Smooth muscle cell (in vitro differentiated cells): Measurements from ENCODE around the gene TRABD. TPM values are rescaled to one million over a fixed set of nuclear protein-coding genes. Genes with fewer than 3 reads are reported as not detected.

Experiments used
- DNase-seq: peaks from one replicate; lab custom pipeline; 2025; ENCODE audit not compliant: unreplicated experiment; lab: John Stamatoyannopoulos, UW
- H2AFZ ChIP-seq: fragments of 200-600 bp; sonication (generic); 2 replicates; pipeline ENCODE4 v1.6.0; 2016; ENCODE audit warnings: antibody characterized with exemption, low read depth, mild to moderate bottlenecking
- H3F3A ChIP-seq: fragments of 200-600 bp; sonication (generic); 2 replicates; pipeline ENCODE4 v1.6.0; 2017; ENCODE audit warnings: antibody characterized with exemption, low read depth
- H3K27ac ChIP-seq: fragments of 200-600 bp; sonication (generic); 2 replicates; pipeline ENCODE4 v1.5.1; 2016; ENCODE audit warnings: low read depth, mild to moderate bottlenecking
- H3K27me3 ChIP-seq: fragments of 200-600 bp; sonication (generic); 2 replicates; pipeline ENCODE4 v1.6.1; 2016; ENCODE audit warnings: low read depth, mild to moderate bottlenecking
- H3K36me3 ChIP-seq: fragments of 200-600 bp; sonication (generic); 2 replicates; pipeline ENCODE4 v1.5.1; 2016; ENCODE audit warnings: low read depth
- H3K4me1 ChIP-seq: fragments of 200-600 bp; sonication (generic); 2 replicates; pipeline ENCODE4 v1.5.1; 2016; ENCODE audit warnings: low read depth
- H3K4me2 ChIP-seq: fragments of 200-600 bp; sonication (generic); 2 replicates; pipeline ENCODE4 v1.6.0; 2016; ENCODE audit warnings: mild to moderate bottlenecking
- H3K4me3 ChIP-seq: fragments of 200-600 bp; sonication (generic); 2 replicates; pipeline ENCODE4 v1.5.1; 2016; ENCODE audit warnings: mild to moderate bottlenecking
- H3K79me2 ChIP-seq: fragments of 200-600 bp; sonication (generic); 2 replicates; pipeline ENCODE4 v1.6.0; 2016; ENCODE audit warnings: low read depth, mild to moderate bottlenecking
- H3K9ac ChIP-seq: fragments of 200-600 bp; sonication (generic); 2 replicates; pipeline ENCODE4 v1.6.0; 2016; ENCODE audit warnings: low read depth
- H3K9me3 ChIP-seq: fragments of 200-600 bp; sonication (generic); replicated peaks from 2 replicates; pipeline ENCODE4 v1.5.1; 2016; ENCODE audit warnings: low read depth
- H4K20me1 ChIP-seq: fragments of 200-600 bp; sonication (generic); 2 replicates; pipeline ENCODE4 v1.6.0; 2016; ENCODE audit warnings: low read depth
- WGBS: methylation state at CpG from one replicate; pipeline ENCODE4 v1.1.7; 2016; ENCODE audit warnings: low lambda C conversion rate; 5-methylcytosine and 5-hydroxymethylcytosine counted together
- polyA plus RNA-seq: library from polyadenylated mRNA; unstranded; fragments of >200 nt; fragmentation: Nextera tagmentation; extraction: Ambion mirVana; gene quantifications from 2 replicates; pipeline ENCODE4 v1.2.1, GENCODE V29; 2016
- total RNA-seq: library from RNA; depleted of rRNA; stranded (reverse); fragments of >200 nt; gene quantifications from 2 replicates; pipeline ENCODE4 v1.2.3, GENCODE V29; 2014
- TF ChIP-seq, protein P1 (sequence below): fragments of 200-600 bp; sonication (generic); IDR thresholded peaks from 2 replicates; pipeline ENCODE4 v1.5.1; 2017; ENCODE audit warnings: borderline replicate concordance, mild to moderate bottlenecking, antibody characterized with exemption; ENCODE audit not compliant: insufficient read depth, poor library complexity, severe bottlenecking

Gene TRABD
- total and polyA plus RNA-seq, 2 experiments from 2014 or later: 17.8 to 58.5 TPM

DNA sequence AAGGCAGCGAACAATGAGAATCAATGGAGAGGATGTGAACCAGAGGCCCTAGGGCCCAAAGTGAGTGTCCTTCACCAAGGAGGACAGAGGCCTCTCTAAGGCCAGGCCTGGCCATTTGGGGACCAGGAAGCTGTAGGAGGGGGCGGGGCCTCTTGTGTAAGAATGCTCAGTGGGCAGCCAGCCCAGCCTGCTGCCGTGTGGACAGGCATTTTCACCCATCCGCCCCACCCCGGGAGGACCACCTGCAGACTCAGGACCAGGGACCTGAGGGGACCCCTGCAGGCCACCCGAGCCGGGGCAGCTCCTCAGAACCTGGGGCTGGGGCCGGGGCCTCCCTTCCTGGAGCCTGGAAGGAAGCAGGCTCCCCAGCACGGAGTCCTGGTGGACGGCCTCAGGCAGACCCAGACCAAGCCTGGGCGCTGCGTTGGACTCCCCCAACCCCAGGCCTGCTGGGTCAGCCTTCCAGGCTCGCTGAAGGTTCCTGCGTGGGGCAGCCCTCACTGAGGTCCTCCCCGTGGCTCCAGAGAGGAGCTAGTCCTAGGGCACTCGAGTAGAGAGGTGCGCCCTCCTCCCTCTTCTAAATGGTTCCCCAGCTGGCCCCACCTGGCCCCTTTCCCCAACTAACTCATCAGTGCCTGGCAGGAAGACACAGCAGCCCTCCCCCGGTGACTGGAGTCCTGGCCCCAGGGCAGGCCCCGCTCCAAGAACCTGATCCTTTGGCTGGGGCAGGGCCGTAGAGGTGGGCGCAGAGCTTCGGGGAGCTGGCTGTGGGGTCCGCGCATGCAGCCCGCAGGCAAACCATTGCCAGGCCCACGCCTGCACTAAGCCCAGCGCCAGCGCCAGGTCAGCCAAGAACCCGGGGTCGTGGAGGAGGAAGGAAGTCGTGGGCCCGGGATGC is 1.5 kb upstream of the TRABD start:
- Histone ChIP-seq H3K4me3 (peak overlapping the region; percentile 51), H3F3A (no peaks in the 10 kb centered on the region), H3K9me3 (no peaks in the 10 kb centered on the region), H2AFZ (no peak overlapping the region), H3K4me2 (peak overlapping the region; percentile 88), H3K27me3 (no peaks in the 10 kb centered on the region), H3K36me3 (no peaks in the 10 kb centered on the region), H3K4me1 (no peaks in the 10 kb centered on the region), H3K27ac (no peak overlapping the region), H3K79me2 (peaks cover 33% of the 10 kb centered on the region), H3K9ac (no peak overlapping the region), H4K20me1 (peaks cover 5% of the 10 kb centered on the region)
- DNase-seq: no peak
- TF ChIP-seq, protein P1, sequence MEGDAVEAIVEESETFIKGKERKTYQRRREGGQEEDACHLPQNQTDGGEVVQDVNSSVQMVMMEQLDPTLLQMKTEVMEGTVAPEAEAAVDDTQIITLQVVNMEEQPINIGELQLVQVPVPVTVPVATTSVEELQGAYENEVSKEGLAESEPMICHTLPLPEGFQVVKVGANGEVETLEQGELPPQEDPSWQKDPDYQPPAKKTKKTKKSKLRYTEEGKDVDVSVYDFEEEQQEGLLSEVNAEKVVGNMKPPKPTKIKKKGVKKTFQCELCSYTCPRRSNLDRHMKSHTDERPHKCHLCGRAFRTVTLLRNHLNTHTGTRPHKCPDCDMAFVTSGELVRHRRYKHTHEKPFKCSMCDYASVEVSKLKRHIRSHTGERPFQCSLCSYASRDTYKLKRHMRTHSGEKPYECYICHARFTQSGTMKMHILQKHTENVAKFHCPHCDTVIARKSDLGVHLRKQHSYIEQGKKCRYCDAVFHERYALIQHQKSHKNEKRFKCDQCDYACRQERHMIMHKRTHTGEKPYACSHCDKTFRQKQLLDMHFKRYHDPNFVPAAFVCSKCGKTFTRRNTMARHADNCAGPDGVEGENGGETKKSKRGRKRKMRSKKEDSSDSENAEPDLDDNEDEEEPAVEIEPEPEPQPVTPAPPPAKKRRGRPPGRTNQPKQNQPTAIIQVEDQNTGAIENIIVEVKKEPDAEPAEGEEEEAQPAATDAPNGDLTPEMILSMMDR: no peak
- 46% methylated on average over 29 of the region's 32 CpGs for WGBS

DNA sequence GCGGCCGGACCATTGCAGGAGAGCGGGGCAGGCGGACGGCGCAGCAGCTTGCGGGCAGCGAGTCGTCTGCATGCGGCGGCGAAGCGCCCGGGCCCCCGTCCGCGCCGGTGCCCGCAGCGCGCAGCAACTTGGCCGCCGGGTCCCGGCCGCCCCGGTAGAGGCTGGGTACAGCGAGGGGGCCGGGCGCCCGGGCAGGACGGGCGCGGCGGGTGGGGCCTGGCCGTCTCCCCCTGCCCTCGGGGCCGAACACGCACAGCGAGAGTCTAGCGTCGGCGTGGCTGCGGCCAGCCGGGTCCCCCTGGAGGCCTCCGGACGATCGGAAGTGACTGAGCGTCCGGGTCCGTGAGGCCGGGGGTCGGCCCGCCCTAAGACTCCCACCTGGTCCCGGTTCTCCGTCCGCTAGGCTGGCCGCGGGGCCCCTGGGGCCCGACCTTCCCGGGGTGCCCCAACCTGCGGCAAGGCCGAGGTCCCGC is 775 bp upstream of the TRABD start:
- Histone ChIP-seq H3K9me3 (no peaks in the 10 kb centered on the region), H3K27me3 (no peaks in the 10 kb centered on the region), H3K27ac (no peak overlapping the region), H3K79me2 (peaks cover 35% of the 10 kb centered on the region), H3F3A (no peaks in the 10 kb centered on the region), H3K36me3 (no peaks in the 10 kb centered on the region), H4K20me1 (peaks cover 5% of the 10 kb centered on the region), H3K4me3 (peak overlapping the region; percentile 51), H3K4me2 (peak overlapping the region; percentile 88), H3K4me1 (peaks cover 4% of the 10 kb centered on the region), H3K9ac (no peak overlapping the region), H2AFZ (peak overlapping the region; percentile 78)
- TF ChIP-seq, protein P1: no peak
- DNase-seq: no peak
- WGBS: 14% methylated on average over 6 of the region's 63 CpGs

DNA sequence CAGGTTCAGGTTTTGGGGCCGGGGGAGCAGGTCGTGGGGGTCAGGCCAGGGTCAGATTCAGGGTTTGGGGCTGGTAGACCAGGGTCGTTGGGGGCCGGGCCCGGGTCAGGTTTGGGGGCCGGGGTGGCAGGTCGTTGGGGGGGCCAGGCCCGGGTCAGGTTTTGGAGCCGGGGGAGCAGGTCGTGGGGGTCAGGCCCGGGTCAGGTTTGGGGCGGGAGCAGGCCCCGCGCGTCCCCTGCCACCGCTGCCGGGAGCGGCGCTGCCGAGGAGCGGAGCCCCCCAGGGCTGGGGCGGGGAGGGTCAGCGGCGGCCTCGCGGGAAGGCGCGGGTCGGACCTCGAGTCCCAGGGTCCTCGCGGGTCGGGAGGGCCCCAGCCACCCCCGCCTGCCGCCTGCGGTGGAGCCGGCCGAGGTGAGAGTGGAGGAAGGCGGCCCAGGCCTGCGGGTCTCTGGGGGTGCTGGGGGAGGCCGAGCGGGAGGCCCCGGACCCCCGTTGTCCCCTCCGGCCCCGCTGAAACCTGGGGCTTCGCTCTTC is 535 bp downstream of the TRABD start:
- H3K36me3 ChIP-seq: no peaks in the 10 kb centered on the region
- no peaks in the 10 kb centered on the region for H3K9me3 ChIP-seq
- no peaks in the 10 kb centered on the region for H3K27me3 ChIP-seq
- H4K20me1 ChIP-seq: peaks cover 13% of the 10 kb centered on the region
- H3F3A ChIP-seq: no peaks in the 10 kb centered on the region
- no peak overlapping the region for H3K27ac ChIP-seq
- peak overlapping the region; percentile 66 for H3K4me3 ChIP-seq
- TF ChIP-seq, protein P1: no peak
- peaks cover 13% of the 10 kb centered on the region for H3K4me1 ChIP-seq
- H3K79me2 ChIP-seq: peaks cover 42% of the 10 kb centered on the region
- DNase-seq: no peak
- 0% methylated on average over 1 of the region's 47 CpGs for WGBS
- no peak overlapping the region for H2AFZ ChIP-seq
- H3K4me2 ChIP-seq: peak overlapping the region; percentile 90
- H3K9ac ChIP-seq: peak overlapping the region; percentile 66
